Stimulated activated CD8-positive, alpha-beta memory T cell treated with anti-CD3 and anti-CD28 coated beads, Interleukin-7, amount 100 ng/mL, for 1 hour (primary cell): ENCODE results near the gene FGF12.

Source experiments
- DNase-seq, 2 donors: peaks; one replicate each; pipeline ENCODE4 v3.0.0-alpha.2; 2020; ENCODE audit warnings: low read depth in 2 of 2

The FGF12 gene

GRCh38 chr3:192260116-192261010 lies 467.0 kb downstream of the FGF12 start:
- DNase-seq: no peak

GRCh38 chr3:192259661-192260060 lies 467.7 kb downstream of the FGF12 start:
- DNase-seq: no peak

- no peak for DNase-seq
Observed at GRCh38 chr3:192258721-192259120, 468.6 kb downstream of the FGF12 start.

- DNase-seq: no peak
Observed at GRCh38 chr3:192255839-192256238, 471.5 kb downstream of the FGF12 start.

GRCh38 chr3:192253138-192253887 lies 474.0 kb downstream of the FGF12 start:
- DNase-seq: no peak

- no peak for DNase-seq
Observed at GRCh38 chr3:192249516-192249915, 477.8 kb downstream of the FGF12 start.

- DNase-seq: no peak
Observed at GRCh38 chr3:192246847-192247559, 480.3 kb downstream of the FGF12 start.

GRCh38 chr3:192244591-192244990 lies 482.8 kb downstream of the FGF12 start:
- DNase-seq: no peak

GRCh38 chr3:192239956-192240355 lies 487.4 kb downstream of the FGF12 start:
- no peak for DNase-seq

- no peak for DNase-seq
Observed at GRCh38 chr3:192237992-192238608, 489.2 kb downstream of the FGF12 start.

- no peak for DNase-seq
Observed at GRCh38 chr3:192229866-192230265, 497.5 kb downstream of the FGF12 start.

GRCh38 chr3:192224634-192225155 lies 502.6 kb downstream of the FGF12 start:
- DNase-seq: no peak

GRCh38 chr3:192223815-192224214 lies 503.5 kb downstream of the FGF12 start:
- DNase-seq: no peak

GRCh38 chr3:192220915-192221314 lies 506.4 kb downstream of the FGF12 start:
- no peak for DNase-seq

GRCh38 chr3:192219926-192220325 lies 507.4 kb downstream of the FGF12 start:
- no peak for DNase-seq

- DNase-seq: no peak
Observed at GRCh38 chr3:192216067-192216466, 511.3 kb downstream of the FGF12 start.

- DNase-seq: no peak
Observed at GRCh38 chr3:192212979-192213378, 514.4 kb downstream of the FGF12 start.

- no peak for DNase-seq
Observed at GRCh38 chr3:192212335-192212734, 515.0 kb downstream of the FGF12 start.

GRCh38 chr3:192207651-192208050 lies 519.7 kb downstream of the FGF12 start:
- no peak for DNase-seq

- DNase-seq: no peak
Observed at GRCh38 chr3:192207239-192207638, 520.1 kb downstream of the FGF12 start.

GRCh38 chr3:192194085-192194484 lies 533.3 kb downstream of the FGF12 start:
- DNase-seq: no peak
